Ectodermal cell (in vitro differentiated cells): ENCODE data around the gene ASTN1.

Experiments
- H3K27ac ChIP-seq: 2 replicates; pipeline ENCODE4 v1.7.0; 2013; ENCODE audit warnings: mild to moderate bottlenecking, low read depth, low read length; ENCODE audit not compliant: insufficient read depth, poor library complexity, severe bottlenecking
- H3K27me3 ChIP-seq: 2 replicates; pipeline ENCODE4 v1.7.0; 2013; ENCODE audit warnings: mild to moderate bottlenecking, low read length; ENCODE audit not compliant: insufficient read depth, control insufficient read depth, poor library complexity, severe bottlenecking
- H3K36me3 ChIP-seq: one replicate; pipeline ENCODE4 v1.7.0; 2013; ENCODE audit warnings: low read length; ENCODE audit not compliant: control insufficient read depth, insufficient read depth
- H3K4me1 ChIP-seq: one replicate; pipeline ENCODE4 v1.7.0; 2013; ENCODE audit warnings: low read length; ENCODE audit not compliant: control insufficient read depth, insufficient read depth
- H3K4me3 ChIP-seq: 2 replicates; pipeline ENCODE4 v1.7.0; 2013; ENCODE audit warnings: low read depth, low read length, control low read depth; ENCODE audit not compliant: insufficient read depth
- H3K9me3 ChIP-seq: 2 replicates; pipeline ENCODE4 v1.7.0; 2013; ENCODE audit warnings: mild to moderate bottlenecking, low read length, moderate library complexity; ENCODE audit not compliant: control insufficient read depth
- WGBS, 2 experiments: methylation state at CpG; one replicate each; pipeline ENCODE4 v1.1.7; 2013; ENCODE audit warnings: missing lambda C conversion rate in 2 of 2; 5-methylcytosine and 5-hydroxymethylcytosine counted together

ASTN1 gene

GRCh38 chr1:177017287-177017852 lies 147.1 kb downstream of the ASTN1 start:
- Histone ChIP-seq H3K36me3 (no peaks in the 10 kb centered on the region), H3K27ac (no peak overlapping the region), H3K27me3 (no peaks in the 10 kb centered on the region), H3K4me3 (no peak overlapping the region), H3K4me1 (no peaks in the 10 kb centered on the region), H3K9me3 (no peaks in the 10 kb centered on the region)
- WGBS, 2 experiments, result 95 to 96% methylated on average over 12 of the region's 12 CpGs

GRCh38 chr1:177014325-177014724 lies 150.2 kb downstream of the ASTN1 start:
- Histone ChIP-seq H3K27me3 (no peaks in the 10 kb centered on the region), H3K27ac (no peak overlapping the region), H3K9me3 (no peaks in the 10 kb centered on the region), H3K4me3 (no peak overlapping the region), H3K36me3 (no peaks in the 10 kb centered on the region), H3K4me1 (no peaks in the 10 kb centered on the region)
- WGBS, 2 experiments, result 90 to 93% methylated on average over 3 of the region's 3 CpGs

GRCh38 chr1:177012342-177012925 lies 152.1 kb downstream of the ASTN1 start:
- Histone ChIP-seq H3K4me1 (peaks cover 8% of the 10 kb centered on the region), H3K4me3 (no peak overlapping the region), H3K27ac (no peak overlapping the region), H3K9me3 (no peaks in the 10 kb centered on the region), H3K27me3 (no peaks in the 10 kb centered on the region), H3K36me3 (no peaks in the 10 kb centered on the region)
- WGBS, 2 experiments, result 92 to 95% methylated on average over 2 of the region's 2 CpGs

DNA sequence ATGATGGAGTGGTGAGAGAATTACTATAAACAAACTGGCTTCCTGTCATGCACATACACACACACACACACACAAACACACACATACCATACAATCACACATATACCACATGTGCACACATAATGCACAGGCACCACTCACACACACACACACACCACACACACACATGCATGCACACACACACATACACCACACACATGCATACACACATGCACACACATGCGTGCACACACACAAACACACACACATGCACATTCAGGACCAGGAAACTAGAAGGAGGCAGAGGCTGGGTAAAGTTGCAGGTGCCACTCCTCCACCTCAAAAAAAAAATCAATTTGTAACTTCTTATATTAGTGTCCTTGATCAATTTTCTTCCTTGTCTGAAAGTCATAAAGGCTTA lies 153.0 kb downstream of the ASTN1 start:
- Histone ChIP-seq H3K4me1 (peaks cover 8% of the 10 kb centered on the region), H3K36me3 (no peaks in the 10 kb centered on the region), H3K4me3 (no peak overlapping the region), H3K9me3 (no peaks in the 10 kb centered on the region), H3K27me3 (no peaks in the 10 kb centered on the region), H3K27ac (no peak overlapping the region)
- WGBS, 2 experiments, result 83 to 100% methylated on average over 1 of the region's 1 CpG

DNA sequence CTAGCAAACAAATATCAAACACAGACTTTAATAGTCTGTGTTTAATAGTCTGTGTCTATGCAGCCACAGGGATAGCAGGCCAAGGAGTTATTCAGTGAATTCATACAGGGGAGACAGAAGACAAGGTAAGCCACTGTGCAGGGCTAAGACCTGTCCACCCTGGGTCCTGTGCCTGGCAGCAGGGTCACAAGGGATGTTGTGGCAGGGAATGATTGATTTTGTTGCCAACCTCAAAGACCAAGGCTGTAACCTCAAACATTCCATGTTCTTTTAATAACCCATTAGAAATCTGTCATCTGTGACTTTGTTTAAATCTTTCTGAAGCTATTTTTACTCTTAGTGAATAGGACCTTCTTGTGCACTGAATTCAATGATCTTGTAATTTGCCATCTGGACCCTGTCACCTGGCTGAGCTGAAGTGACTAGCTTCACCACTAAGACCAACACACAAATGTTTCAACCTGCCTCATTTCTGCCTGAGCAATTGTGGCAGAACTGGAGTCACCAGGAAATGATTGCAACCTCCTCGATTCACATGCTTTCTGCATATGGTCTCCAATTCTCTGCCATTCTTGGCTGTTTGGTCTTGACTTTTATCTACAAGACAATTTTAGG lies 154.2 kb downstream of the ASTN1 start:
- H3K4me1 ChIP-seq, result peaks cover 8% of the 10 kb centered on the region
- 82 to 95% methylated on average over 1 of the region's 1 CpG for WGBS, 2 experiments

DNA sequence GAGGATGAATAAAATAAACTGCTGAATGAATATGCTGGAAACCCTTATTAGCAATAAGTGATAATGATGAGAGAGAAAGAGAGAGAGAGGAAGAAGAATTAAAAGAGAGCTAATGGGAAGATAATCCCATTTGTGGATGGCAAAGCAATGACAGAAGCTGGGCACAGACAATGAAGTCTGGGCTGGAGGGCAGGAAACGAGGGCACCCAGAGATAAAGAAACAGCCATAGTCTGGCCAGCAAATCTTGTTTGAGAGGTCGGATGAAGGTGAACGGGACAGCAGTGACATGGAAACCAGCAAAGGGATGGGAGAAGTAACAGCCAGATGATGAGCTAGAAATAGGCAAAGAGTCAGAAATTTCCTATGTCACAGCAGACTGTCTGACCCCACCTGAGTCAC lies 155.9 kb downstream of the ASTN1 start:
- H3K36me3 ChIP-seq, result no peaks in the 10 kb centered on the region
- no peaks in the 10 kb centered on the region for H3K27me3 ChIP-seq
- H3K27ac ChIP-seq, result no peak overlapping the region
- no peak overlapping the region for H3K4me3 ChIP-seq
- 89 to 92% methylated on average over 3 of the region's 3 CpGs for WGBS, 2 experiments
- H3K9me3 ChIP-seq, result no peaks in the 10 kb centered on the region
- peaks cover 8% of the 10 kb centered on the region for H3K4me1 ChIP-seq

More for the DNA sequence above, 154.2 kb downstream of the ASTN1 start:
- H3K27me3 ChIP-seq, result no peaks in the 10 kb centered on the region
- no peaks in the 10 kb centered on the region for H3K36me3 ChIP-seq
- H3K9me3 ChIP-seq, result no peaks in the 10 kb centered on the region
- H3K27ac ChIP-seq, result no peak overlapping the region
- no peak overlapping the region for H3K4me3 ChIP-seq

GRCh38 chr1:177007437-177008161 lies 156.9 kb downstream of the ASTN1 start:
- Histone ChIP-seq H3K27me3 (no peaks in the 10 kb centered on the region), H3K4me3 (no peak overlapping the region), H3K27ac (no peak overlapping the region), H3K36me3 (no peaks in the 10 kb centered on the region), H3K9me3 (no peaks in the 10 kb centered on the region), H3K4me1 (peaks cover 8% of the 10 kb centered on the region)
- WGBS, 2 experiments, result 80 to 83% methylated on average over 8 of the region's 8 CpGs

- Histone ChIP-seq H3K27me3 (no peaks in the 10 kb centered on the region), H3K9me3 (no peaks in the 10 kb centered on the region), H3K27ac (no peak overlapping the region), H3K4me3 (no peak overlapping the region), H3K36me3 (no peaks in the 10 kb centered on the region), H3K4me1 (peaks cover 4% of the 10 kb centered on the region)
- WGBS, 2 experiments, result 72 to 76% methylated on average over 4 to 5 of the region's 5 CpGs
Measured at GRCh38 chr1:177002891-177003290, 161.6 kb downstream of the ASTN1 start.

- Histone ChIP-seq H3K4me3 (no peak overlapping the region), H3K4me1 (peaks cover 4% of the 10 kb centered on the region), H3K9me3 (no peaks in the 10 kb centered on the region), H3K27me3 (peaks cover 3% of the 10 kb centered on the region), H3K27ac (no peak overlapping the region), H3K36me3 (no peaks in the 10 kb centered on the region)
- WGBS, 2 experiments, result 93 to 94% methylated on average over 2 of the region's 2 CpGs
Measured at GRCh38 chr1:177001556-177001955, 163.0 kb downstream of the ASTN1 start.

DNA sequence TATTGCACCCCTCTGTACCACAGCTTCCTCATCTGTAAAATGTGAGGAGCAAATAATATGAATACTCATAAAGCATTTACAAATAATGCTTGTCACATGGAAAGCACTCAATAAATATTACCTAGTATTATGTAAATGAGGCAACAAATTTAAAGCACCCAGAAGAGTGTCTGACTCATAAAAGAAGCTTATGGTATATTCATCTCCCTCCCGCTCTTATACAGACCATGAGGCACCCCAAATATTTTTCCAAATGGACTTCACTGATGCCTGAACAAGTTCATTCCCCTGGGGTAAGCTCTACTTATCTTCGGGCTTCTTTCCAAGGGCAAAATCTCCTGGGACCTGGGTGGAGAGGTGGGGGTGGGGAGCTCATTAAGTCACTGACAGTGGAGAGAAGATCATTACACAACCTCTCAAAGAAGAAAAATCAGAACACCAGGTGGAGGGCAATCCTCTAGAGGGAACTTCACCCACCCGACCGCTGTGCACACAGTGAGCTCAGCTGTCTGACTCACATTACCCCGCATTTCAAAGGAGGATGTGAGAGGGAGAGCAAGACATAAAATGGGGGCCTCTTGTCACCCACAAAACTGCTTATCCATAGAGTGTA lies 166.2 kb downstream of the ASTN1 start:
- H3K27ac ChIP-seq, result no peak overlapping the region
- no peak overlapping the region for H3K4me3 ChIP-seq
- peaks cover 18% of the 10 kb centered on the region for H3K4me1 ChIP-seq
- no peaks in the 10 kb centered on the region for H3K9me3 ChIP-seq
- H3K36me3 ChIP-seq, result no peaks in the 10 kb centered on the region
- 86 to 89% methylated on average over 5 of the region's 5 CpGs for WGBS, 2 experiments
- peaks cover 3% of the 10 kb centered on the region for H3K27me3 ChIP-seq
